ENCODE measurements around the gene NFYA. TPM values are rescaled to one million over a fixed set of nuclear protein-coding genes. Genes with fewer than 3 reads are reported as not detected.

Gene NFYA
- polyA plus RNA-seq, 1 donor from 2014 or later: 22.1 TPM

GRCh38 chr6:41098366-41098765, 25.6 kb downstream of the NFYA start:
- Histone ChIP-seq H3K4me2 (ENCODE audit: low read length) (no peak overlapping the region), H4K20me1 (ENCODE audit: insufficient read depth) (no peaks in the 10 kb centered on the region), H3F3A (ENCODE audit: insufficient read depth, low read length, poor library complexity, severe bottlenecking) (no peaks in the 10 kb centered on the region), H3K36me3 (ENCODE audit: insufficient read depth, low read length) (peaks cover 14% of the 10 kb centered on the region), H3K79me2 (replicated peaks; ENCODE audit: insufficient read depth, low read length) (no peaks in the 10 kb centered on the region), H3K27me3 (ENCODE audit: insufficient read depth, low read depth, low read length) (no peaks in the 10 kb centered on the region), H3K9me3 (ENCODE audit: low read length) (no peaks in the 10 kb centered on the region), H3K9ac (ENCODE audit: low read length) (no peak overlapping the region), H2AFZ (ENCODE audit: low read depth, low read length) (no peak overlapping the region), H3K4me3 (ENCODE audit: low read length) (no peak overlapping the region), H3K9me2 (ENCODE audit: insufficient read depth, low read length) (no peaks in the 10 kb centered on the region), H3K27ac (ENCODE audit: low read length) (no peak overlapping the region)
- TF ChIP-seq RAD21 (conservative IDR thresholded peaks at IDR 0.05) (no peak), POLR2AphosphoS5 (IDR thresholded peaks at IDR 0.05) (no peak), EP300 (conservative IDR thresholded peaks at IDR 0.05; ENCODE audit: poor library complexity, severe bottlenecking) (no peak), SMC3 (conservative IDR thresholded peaks at IDR 0.05; ENCODE audit: poor library complexity) (no peak), CTCF (IDR thresholded peaks at IDR 0.05; ENCODE audit: poor library complexity, severe bottlenecking) (no peak), REST (IDR thresholded peaks at IDR 0.05; ENCODE audit: borderline replicate concordance) (no peak), MXI1 (conservative IDR thresholded peaks at IDR 0.05; ENCODE audit: poor library complexity, severe bottlenecking) (no peak), EZH2 (IDR thresholded peaks at IDR 0.05; ENCODE audit: borderline replicate concordance, insufficient read depth, low read length, poor library complexity, severe bottlenecking) (no peak), TAF1 (IDR thresholded peaks at IDR 0.05; ENCODE audit: low read depth) (no peak)

- Histone ChIP-seq H3K4me2 (ENCODE audit: low read length) (no peak overlapping the region), H4K20me1 (ENCODE audit: insufficient read depth) (no peaks in the 10 kb centered on the region), H3K36me3 (ENCODE audit: insufficient read depth, low read length) (peaks cover 5% of the 10 kb centered on the region), H3K9me2 (ENCODE audit: insufficient read depth, low read length) (no peaks in the 10 kb centered on the region), H3K9me3 (ENCODE audit: low read length) (no peaks in the 10 kb centered on the region), H2AFZ (ENCODE audit: low read depth, low read length) (no peak overlapping the region), H3K9ac (ENCODE audit: low read length) (no peak overlapping the region), H3K79me2 (replicated peaks; ENCODE audit: insufficient read depth, low read length) (no peaks in the 10 kb centered on the region), H3F3A (ENCODE audit: insufficient read depth, low read length, poor library complexity, severe bottlenecking) (no peaks in the 10 kb centered on the region), H3K4me3 (ENCODE audit: low read length) (no peak overlapping the region), H3K27me3 (ENCODE audit: insufficient read depth, low read depth, low read length) (no peaks in the 10 kb centered on the region), H3K27ac (ENCODE audit: low read length) (no peak overlapping the region)
- no peak for TF ChIP-seq EP300 (conservative IDR thresholded peaks at IDR 0.05; ENCODE audit: poor library complexity, severe bottlenecking)
- no peak for TF ChIP-seq REST (IDR thresholded peaks at IDR 0.05; ENCODE audit: borderline replicate concordance)
- no peak for TF ChIP-seq SMC3 (conservative IDR thresholded peaks at IDR 0.05; ENCODE audit: poor library complexity)
- TF ChIP-seq TAF1 (IDR thresholded peaks at IDR 0.05; ENCODE audit: low read depth): no peak
- no peak for TF ChIP-seq RAD21 (conservative IDR thresholded peaks at IDR 0.05)
- no peak for TF ChIP-seq POLR2AphosphoS5 (IDR thresholded peaks at IDR 0.05)
- TF ChIP-seq EZH2 (IDR thresholded peaks at IDR 0.05; ENCODE audit: borderline replicate concordance, insufficient read depth, low read length, poor library complexity, severe bottlenecking): no peak
- TF ChIP-seq MXI1 (conservative IDR thresholded peaks at IDR 0.05; ENCODE audit: poor library complexity, severe bottlenecking): no peak
- no peak for TF ChIP-seq CTCF (IDR thresholded peaks at IDR 0.05; ENCODE audit: poor library complexity, severe bottlenecking)
Observed at GRCh38 chr6:41100871-41101287, 28.1 kb downstream of the NFYA start.

Data from neural cell (in vitro differentiated cells).